K562 (cell line): ENCODE data around the gene TIMP1. TPM values are rescaled to one million over a fixed set of nuclear protein-coding genes. Genes with fewer than 3 reads are reported as not detected.

Experiments used
- ATAC-seq: fragments of 200-7000 bp; cut with Tn5 transposase; 3 replicates; pipeline ENCODE4 v1.9.1; 2020; ENCODE audit warnings: moderate library complexity
- BruUV-seq: library from RNA; stranded (reverse); fragments of 400-500 nt; replicated peaks from 2 replicates; lab custom pipeline; 2021; lab: Mats Ljungman, UMichigan
- CTCF ChIA-PET: fragments of 300-600 bp; formaldehyde crosslinking; extraction: SDS; loops from one replicate; lab custom pipeline; 2021; ENCODE audit warnings: low intra/inter-chr PET ratio; lab: Yijun Ruan, JAX
- POLR2A ChIA-PET: fragments of 300-600, 350-650 bp; sonication (Branson Sonifier 250); formaldehyde crosslinking; extraction: SDS; loops from one replicate; lab custom pipeline; 2021; ENCODE audit warnings: antibody characterized with exemption, inconsistent platforms; lab: Yijun Ruan, JAX
- DNase-seq, 4 experiments: peaks; one replicate each; pipeline versions ENCODE4 v3.0.0 to v3.0.0-alpha.2; 2011 to 2018; ENCODE audit warnings: low spot score in 3 of 4, mixed read lengths in 3 of 4; ENCODE audit errors: extremely low read depth in 1 of 4
- FAIRE-seq: peaks from 2 replicates; lab custom pipeline; 2011; peaks lifted over from hg19 to GRCh38; lab: Jason Lieb, UNC
- H2AFZ ChIP-seq: 2 replicates; pipeline ENCODE4 v1.6.0; 2011; ENCODE audit warnings: low read depth, low read length, control low read depth, inconsistent platforms
- H3K27ac ChIP-seq: fragments of 200-600 bp; 3 replicates; pipeline ENCODE4 v1.8.0; 2011; ENCODE audit warnings: low read depth, mild to moderate bottlenecking, control low read depth, inconsistent platforms, low read length, moderate library complexity, mixed read lengths; ENCODE audit errors: extremely low read depth
- H3K27me3 ChIP-seq, 2 experiments: fragments of 300-600 bp in 1 of 2; 2 replicates in 1 of 2; 3 replicates in 1 of 2; pipeline versions ENCODE4 v1.6.0 to v1.8.0; 2011; ENCODE audit warnings: inconsistent platforms in 2 of 2, low read length in 2 of 2, mild to moderate bottlenecking in 1 of 2, mixed read lengths in 1 of 2, moderate library complexity in 1 of 2; ENCODE audit not compliant: control insufficient read depth in 2 of 2, insufficient read depth in 2 of 2
- H3K36me3 ChIP-seq: fragments of 300-600 bp; 3 replicates; pipeline ENCODE4 v1.8.0; 2011; ENCODE audit warnings: mild to moderate bottlenecking, low read length, inconsistent platforms; ENCODE audit not compliant: control insufficient read depth, insufficient read depth
- H3K4me1 ChIP-seq, 2 experiments: fragments of 200-600 bp in 1 of 2; replicated peaks in 1 of 2; 2 replicates in 1 of 2; 3 replicates in 1 of 2; pipeline versions ENCODE4 v1.5.1 to v1.8.0; 2011; ENCODE audit warnings: inconsistent platforms in 2 of 2, low read length in 2 of 2, mild to moderate bottlenecking in 1 of 2, mixed read lengths in 1 of 2, moderate library complexity in 1 of 2; ENCODE audit not compliant: control insufficient read depth in 2 of 2, insufficient read depth in 2 of 2
- H3K4me2 ChIP-seq: 2 replicates; pipeline ENCODE4 v1.6.1; 2011; ENCODE audit warnings: low read length, control low read depth, inconsistent platforms, mixed read lengths; ENCODE audit not compliant: insufficient read depth
- H3K4me3 ChIP-seq: fragments of 200-600 bp; sonication (generic), shearing (Covaris generic); 2 replicates; pipeline ENCODE4 v1.5.1; 2016; ENCODE audit warnings: control low read depth, inconsistent platforms
- H3K79me2 ChIP-seq: fragments of 200-600 bp; 3 replicates; pipeline ENCODE4 v1.8.0; 2011; ENCODE audit warnings: low read length, inconsistent platforms; ENCODE audit not compliant: control insufficient read depth, insufficient read depth
- H3K9ac ChIP-seq, 2 experiments: 2 replicates each; pipeline versions ENCODE4 v1.6.0 to v1.6.1; 2011; ENCODE audit warnings: low read depth in 2 of 2, low read length in 2 of 2, control low read depth in 1 of 2, inconsistent platforms in 1 of 2, mild to moderate bottlenecking in 1 of 2, mixed read lengths in 1 of 2; ENCODE audit not compliant: insufficient read depth in 1 of 2
- H3K9me1 ChIP-seq: one replicate; pipeline ENCODE4 v1.6.0; 2011; ENCODE audit warnings: inconsistent platforms, mild to moderate bottlenecking, low read length, moderate library complexity; ENCODE audit not compliant: control insufficient read depth, insufficient read depth
- H3K9me3 ChIP-seq: replicated peaks from 2 replicates; pipeline ENCODE4 v1.5.1; 2011; ENCODE audit warnings: low read depth, low read length, inconsistent platforms; ENCODE audit not compliant: control insufficient read depth, insufficient read depth
- H4K20me1 ChIP-seq: replicated peaks from 2 replicates; pipeline ENCODE4 v1.6.1; 2011; ENCODE audit warnings: low read length, inconsistent platforms, mixed read lengths; ENCODE audit not compliant: control insufficient read depth, insufficient read depth
- AFF1 ChIP-seq, 2 experiments: fragments of 450-650 bp; IDR thresholded peaks; 2 replicates each; pipeline ENCODE4 v1.6.1; 2018; ENCODE audit warnings: mild to moderate bottlenecking in 2 of 2, low read depth in 1 of 2; ENCODE audit not compliant: partially characterized antibody in 2 of 2
- ATF1 ChIP-seq, 2 experiments: fragments of 450-650 bp in 1 of 2; IDR thresholded peaks; 2 replicates each; pipeline ENCODE4 v1.6.1; 2016; ENCODE audit warnings: missing compliant biosample characterization in 1 of 2, missing genetic modification characterization in 1 of 2
- CBFA2T3 ChIP-seq: fragments of 450-650 bp; IDR thresholded peaks from 2 replicates; pipeline ENCODE4 v1.6.1; 2017
- ERF ChIP-seq: fragments of 450-650 bp; formaldehyde crosslinking; IDR thresholded peaks from 2 replicates; pipeline ENCODE4 v1.4.0; 2020; ENCODE audit warnings: mild to moderate bottlenecking, mixed read lengths
- FOXP4 ChIP-seq: sonication (generic); formaldehyde crosslinking; IDR thresholded peaks from 2 replicates; pipeline ENCODE4 v1.8.0; 2022; ENCODE audit warnings: mild to moderate bottlenecking, missing genetic modification reagents, borderline replicate concordance
- IFI16 ChIP-seq: fragments of 250-450 bp; sonication (Bioruptor Pico); IDR thresholded peaks from 2 replicates; pipeline ENCODE4 v2.1.2; 2022; ENCODE audit warnings: mild to moderate bottlenecking, inconsistent platforms
- LEF1 ChIP-seq: fragments of 450-650 bp; IDR thresholded peaks from 2 replicates; pipeline ENCODE4 v1.6.1; 2016; ENCODE audit warnings: mild to moderate bottlenecking
- POLR2H ChIP-seq: IDR thresholded peaks from 2 replicates; pipeline ENCODE4 v1.6.1; 2016; ENCODE audit warnings: missing genetic modification characterization, low read depth, mild to moderate bottlenecking, control low read depth, missing compliant biosample characterization, moderate library complexity
- TBL1XR1 ChIP-seq, 2 experiments: IDR thresholded peaks; 2 replicates each; pipeline ENCODE4 v1.6.1; 2012; ENCODE audit warnings: improper control_type of control experiment in 2 of 2, low read length in 2 of 2, mild to moderate bottlenecking in 1 of 2
- ZBTB33 ChIP-seq: sonication (generic); formaldehyde crosslinking; IDR thresholded peaks from 2 replicates; pipeline ENCODE4 v1.8.1; 2023; ENCODE audit warnings: mild to moderate bottlenecking, missing genetic modification reagents
- ZNF780A ChIP-seq: fragments of 250-450 bp; sonication (Bioruptor Pico); IDR thresholded peaks from 2 replicates; pipeline ENCODE4 v1.5.0; 2021; ENCODE audit warnings: mild to moderate bottlenecking
- WGBS: fragments of 100-300 bp; shearing (Covaris generic); methylation state at CpG from one replicate; pipeline ENCODE4 v1.1.6; 2016; ENCODE audit warnings: low coverage, mixed read lengths; ENCODE audit not compliant: insufficient coverage; ENCODE audit errors: missing lambda C conversion rate; 5-methylcytosine and 5-hydroxymethylcytosine counted together
- in situ Hi-C: fragments of 300-500 bp; cut with MboI; formaldehyde crosslinking; loops from 4 replicates; pipeline ENCODE4 v1.15.0; 2018; ENCODE audit warnings: inconsistent platforms, mixed read lengths
- intact Hi-C: fragments of 100-400 bp; cut with micrococcal nuclease; formaldehyde crosslinking; loops from 2 replicates; pipeline ENCODE4 v1.14.2; 2022
- polyA plus RNA-seq, 8 experiments: library from polyadenylated mRNA; depleted of rRNA in 4 of 8; stranded (reverse) in 5 of 8; unstranded in 3 of 8; fragments of >200 nt; fragmentation: Nextera tagmentation in 2 of 8; fragmentation: Illumina TruSeq in 1 of 8; extraction: Ambion mirVana in 2 of 8; extraction: Trizol in 1 of 8; gene quantifications; 2 replicates each; pipeline versions ENCODE4 v1.2.1 to v1.2.3, GENCODE V29; 2011 to 2014; ENCODE audit warnings: inconsistent platforms in 1 of 8, missing spikeins in 1 of 8
- total RNA-seq, 7 experiments: library from RNA; depleted of rRNA in 6 of 7; stranded (reverse); fragments of >200 nt in 6 of 7; fragmentation: Illumina TruSeq in 2 of 7; extraction: Trizol in 2 of 7; gene quantifications; 2 replicates each; pipeline versions ENCODE4 v1.2.1 to v1.2.3, GENCODE V29; 2011 to 2021; ENCODE audit warnings: low replicate concordance in 1 of 7

The TIMP1 gene
- total and polyA plus RNA-seq, 9 of the 15 experiments (the other 6 are each of a cell fraction or from before 2014, with no cell fraction given) = 115 to 699 (median 273) TPM

GRCh38 chrX:47556045-47556623 lies 26.1 kb upstream of the TIMP1 start (continued):
- TF ChIP-seq POLR2H (tag) = 0 out of 2 replicates have a peak, but pooled peaks have one; percentile 13

- peaks cover 11% of the 10 kb centered on the region for H3K36me3 ChIP-seq
- no peak overlapping the region for H3K4me3 ChIP-seq
- H3K27me3 ChIP-seq = no peaks in the 10 kb centered on the region
- in situ Hi-C loops (no loop called here), intact Hi-C loops (no loop called here)
- BruUV-seq = no TSS peak
- 93% methylated on average over 3 of the region's 3 CpGs for WGBS
- H3K4me1 ChIP-seq = peaks cover 11 to 14% of the 10 kb centered on the region in 2 experiments
- ChIA-PET CTCF (no interaction called here), POLR2A (no interaction called here)
- no peak overlapping the region for H3K4me2 ChIP-seq
- H3K9ac ChIP-seq = no peak overlapping the region
- no peak overlapping the region for H3K27ac ChIP-seq
- FAIRE-seq (no peak), ATAC-seq (no peak), DNase-seq (no peak)
- no peaks in the 10 kb centered on the region for H3K9me1 ChIP-seq
- H3K9me3 ChIP-seq = no peaks in the 10 kb centered on the region
- peaks cover 20% of the 10 kb centered on the region for H3K79me2 ChIP-seq
- no peak overlapping the region for H2AFZ ChIP-seq
- H4K20me1 ChIP-seq = no peaks in the 10 kb centered on the region
- TF ChIP-seq ATF1 (CRISPR knock-in tag; IDR thresholded peaks at IDR 0.05) (no peak), ATF1 (tag; IDR thresholded peaks at IDR 0.05) (no peak), TBL1XR1 (IDR thresholded peaks at IDR 0.05; ENCODE audit: low read length in 2 of 2) (no peak), ZNF780A (no peak), LEF1 (no peak), ERF (CRISPR knock-in tag) (no peak), CBFA2T3 (no peak), AFF1 (IDR thresholded peaks at IDR 0.05; ENCODE audit: low read depth in 1 of 2, partially characterized antibody in 2 of 2) (no peak), ZBTB33 (CRISPR knock-in tag) (no peak), FOXP4 (no peak), IFI16 (no peak)
Observed at GRCh38 chrX:47558436-47558835, 23.8 kb upstream of the TIMP1 start.
